ENCODE results near the gene TLE7.

Gene TLE7

GRCh38 chr16:71442051-71442440 lies at the start of gene TLE7:
TSS of gene TLE7 (minus strand) at chr16:71442054. CDS start at chr16:71433324, 8,730 bp downstream.
- DNase-seq: no peak

GRCh38 chr16:71491054-71491453 lies 49.2 kb upstream of the TLE7 start:
- DNase-seq: no peak

- no peak for DNase-seq
Observed at GRCh38 chr16:71490361-71490760, 48.5 kb upstream of the TLE7 start.

- DNase-seq: no peak
Observed at GRCh38 chr16:71489122-71489521, 47.3 kb upstream of the TLE7 start, which contains the start of gene ZNF19. TSS of gene ZNF19 (minus strand) at chr16:71489324. CDS start at chr16:71482114, 7,210 bp downstream.

GRCh38 chr16:71484006-71484893 lies 42.4 kb upstream of the TLE7 start:
- DNase-seq: peak; percentile 94

GRCh38 chr16:71482569-71482968 lies 40.7 kb upstream of the TLE7 start:
- DNase-seq: no peak

GRCh38 chr16:71480956-71481355 lies 39.1 kb upstream of the TLE7 start:
- DNase-seq: no peak

GRCh38 chr16:71479420-71479819 lies 37.6 kb upstream of the TLE7 start:
- DNase-seq: peak; percentile 75

GRCh38 chr16:71476457-71477124 lies 34.7 kb upstream of the TLE7 start:
- no peak for DNase-seq

GRCh38 chr16:71474864-71475263 lies 33.0 kb upstream of the TLE7 start:
- no peak for DNase-seq

- no peak for DNase-seq
Observed at GRCh38 chr16:71473891-71474290, 32.0 kb upstream of the TLE7 start.

- DNase-seq: no peak
Observed at GRCh38 chr16:71472931-71473330, 31.1 kb upstream of the TLE7 start.

GRCh38 chr16:71472051-71472450 lies 30.2 kb upstream of the TLE7 start:
- no peak for DNase-seq

GRCh38 chr16:71467810-71468209 lies 26.0 kb upstream of the TLE7 start:
- DNase-seq: peak; percentile 6

- DNase-seq: no peak
Observed at GRCh38 chr16:71464231-71464630, 22.4 kb upstream of the TLE7 start.

GRCh38 chr16:71461686-71462648 lies 20.1 kb upstream of the TLE7 start, which contains the start of gene ZNF23:
TSS of gene ZNF23 (minus strand) at chr16:71462247. CDS start at chr16:71456796, 5,451 bp downstream.
- DNase-seq: peak; percentile 85

- DNase-seq: no peak
Observed at GRCh38 chr16:71460941-71461340, 19.1 kb upstream of the TLE7 start.

- no peak for DNase-seq
Observed at GRCh38 chr16:71460236-71460635, 18.4 kb upstream of the TLE7 start.

GRCh38 chr16:71459510-71459909 lies 17.7 kb upstream of the TLE7 start:
- DNase-seq: no peak

- DNase-seq: no peak
Observed at GRCh38 chr16:71456801-71457200, 14.9 kb upstream of the TLE7 start.

- no peak for DNase-seq
Observed at GRCh38 chr16:71453036-71453435, 11.2 kb upstream of the TLE7 start.

GRCh38 chr16:71449020-71449419 lies 7.2 kb upstream of the TLE7 start:
- DNase-seq: no peak

Measured in DMS53 (cell line).